HS-27A (cell line): ENCODE measurements around the gene BRICD5.

Experiments
- DNase-seq: peaks from one replicate; pipeline ENCODE4 v3.0.0-alpha.2; 2012; ENCODE audit warnings: low read depth, missing footprints

The BRICD5 gene

GRCh38 chr16:2199095-2199494, 11.6 kb downstream of the BRICD5 start:
- DNase-seq = no peak

GRCh38 chr16:2198283-2198682, 12.4 kb downstream of the BRICD5 start:
- no peak for DNase-seq

GRCh38 chr16:2197765-2198164, 12.9 kb downstream of the BRICD5 start:
- DNase-seq = no peak

GRCh38 chr16:2196981-2197511, 13.6 kb downstream of the BRICD5 start:
- no peak for DNase-seq

DNA sequence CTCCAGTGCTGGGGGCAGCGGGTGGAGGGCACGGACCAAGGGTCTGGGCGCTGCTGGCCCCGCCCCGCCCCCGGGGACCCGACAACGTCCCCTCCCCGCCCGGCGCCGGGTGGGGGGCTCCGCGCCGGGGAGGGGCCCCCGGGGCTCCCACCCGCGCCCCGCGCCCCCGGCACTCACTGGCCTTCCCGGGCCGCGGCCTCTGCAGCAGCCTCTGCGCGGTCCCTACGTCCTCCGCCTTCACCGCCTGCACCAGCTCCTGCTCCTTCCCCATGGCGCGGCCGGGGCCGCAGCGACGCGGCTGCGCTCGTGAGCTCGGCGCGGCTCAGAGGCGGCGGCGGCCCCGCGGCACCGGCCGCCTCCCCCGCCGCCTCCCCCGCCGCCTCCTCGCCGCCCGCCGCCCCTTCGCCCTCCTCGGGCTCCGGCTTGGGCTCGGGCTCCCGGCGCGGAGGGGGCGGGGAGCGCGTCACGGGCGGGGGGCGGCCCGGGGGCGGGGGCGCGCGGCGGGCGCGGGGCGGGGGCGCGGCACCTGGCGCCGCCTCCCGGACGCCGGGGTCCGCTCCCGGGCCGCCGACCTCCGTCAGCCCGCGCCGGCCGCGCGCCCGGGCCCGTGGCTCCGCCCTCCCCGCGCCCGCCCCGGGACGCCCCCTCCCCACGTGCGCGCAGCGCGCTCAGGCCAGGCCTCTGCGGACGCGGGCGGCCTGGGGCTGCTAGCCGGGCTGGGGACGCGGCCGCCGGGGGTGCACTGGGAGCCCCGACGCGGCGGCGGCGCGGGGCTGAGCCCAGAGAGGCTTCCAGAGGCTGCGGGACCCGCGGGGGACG, 14.3 kb downstream of the BRICD5 start, which contains the start of gene CASKIN1:
Gene CASKIN1, minus strand, starts transcription at position 444 of the 819 bp plus-strand sequence. Its CDS starts 173 bp downstream, at position 271.
- no peak for DNase-seq

GRCh38 chr16:2195322-2196161, 15.1 kb downstream of the BRICD5 start:
- DNase-seq = no peak

- no peak for DNase-seq
These were observed 15.8 kb downstream of the BRICD5 start for GRCh38 chr16:2194852-2195321.

- no peak for DNase-seq
These were observed 16.4 kb downstream of the BRICD5 start for GRCh38 chr16:2194166-2194834.

DNA sequence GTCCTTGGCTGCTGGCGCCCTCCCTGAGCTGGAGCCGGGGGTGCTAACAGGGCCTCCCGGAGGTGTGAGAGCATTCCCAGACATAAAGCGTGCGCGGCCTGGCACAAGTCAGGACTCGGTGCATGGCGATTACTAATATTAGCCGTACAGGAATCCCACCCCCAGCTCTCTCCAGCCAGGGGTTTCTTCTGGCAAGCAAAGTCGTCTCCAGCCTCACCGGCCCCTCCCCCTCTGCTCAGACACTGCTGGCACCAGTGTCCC, 19.3 kb downstream of the BRICD5 start:
- DNase-seq = no peak

DNA sequence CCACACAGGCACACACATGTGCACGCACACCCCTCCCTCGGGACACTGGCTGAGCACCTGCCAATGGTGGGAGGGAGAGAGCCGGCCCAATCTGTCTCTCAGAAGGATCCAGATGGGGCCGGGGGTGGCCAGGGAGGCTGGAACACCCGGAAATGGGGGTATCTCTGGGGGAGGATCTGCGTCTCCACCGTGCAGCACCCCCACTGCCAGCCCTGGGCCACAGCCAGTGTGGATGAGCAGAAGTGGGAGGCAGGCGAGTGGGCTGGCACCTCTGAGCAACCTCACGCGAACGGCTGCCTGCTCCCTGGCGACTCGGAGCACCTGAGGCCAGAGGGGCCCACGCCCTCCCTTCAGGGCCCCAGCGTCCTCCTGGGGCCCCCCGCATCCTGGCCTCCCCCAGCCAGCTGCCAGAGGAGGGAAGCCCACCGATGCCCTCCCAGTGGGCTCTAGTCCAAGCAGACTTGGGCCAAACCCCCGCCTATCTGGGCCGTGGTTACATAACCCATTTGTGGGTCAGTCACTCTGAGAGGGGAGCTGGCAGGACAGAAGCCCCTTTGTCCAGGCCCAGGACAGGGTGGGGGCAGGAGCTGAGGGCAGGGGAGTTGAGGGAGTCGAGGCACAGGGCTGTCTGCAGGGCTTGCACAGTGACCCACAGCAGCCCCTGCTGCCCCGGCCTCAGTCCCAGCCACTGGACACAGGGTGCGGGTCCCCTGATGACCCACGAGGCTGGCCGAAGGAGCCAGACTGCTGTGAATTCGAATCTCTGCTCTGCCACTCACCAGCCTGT, 19.8 kb downstream of the BRICD5 start:
- DNase-seq = no peak

DNA sequence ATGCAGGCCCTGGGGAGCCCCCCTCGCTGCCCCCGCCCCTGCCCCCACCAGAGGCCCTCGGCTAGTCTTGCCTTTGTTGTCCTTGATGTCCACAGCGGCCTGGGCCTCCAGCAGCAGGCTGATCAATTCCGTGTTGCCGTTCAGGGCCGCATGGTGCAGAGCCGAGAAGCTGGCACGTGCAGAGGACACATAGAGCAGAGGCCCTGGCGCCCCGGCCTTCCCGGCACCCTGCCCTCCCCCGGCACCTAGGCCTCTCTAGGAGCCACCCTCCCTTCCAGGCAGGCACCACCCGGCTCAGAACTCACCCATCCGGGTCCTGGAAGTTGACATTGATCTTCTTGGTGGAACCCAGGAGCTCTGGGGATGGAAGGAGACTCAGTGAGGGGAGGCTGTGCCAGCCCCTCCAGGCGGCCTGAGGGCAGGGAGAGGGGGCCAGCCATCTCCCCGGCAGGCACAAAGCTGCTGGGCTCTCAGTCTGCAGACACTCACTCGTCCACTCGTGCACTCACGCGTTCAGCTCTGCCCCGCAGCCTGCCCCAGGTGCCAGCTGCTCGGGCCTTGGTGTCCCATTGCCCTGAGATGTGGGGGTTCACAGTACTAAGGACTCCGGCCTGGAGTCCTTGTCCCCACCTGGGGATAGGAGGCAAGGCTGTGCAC, 20.5 kb downstream of the BRICD5 start:
- no peak for DNase-seq

GRCh38 chr16:2189252-2189893, 21.3 kb downstream of the BRICD5 start:
- DNase-seq = no peak

DNA sequence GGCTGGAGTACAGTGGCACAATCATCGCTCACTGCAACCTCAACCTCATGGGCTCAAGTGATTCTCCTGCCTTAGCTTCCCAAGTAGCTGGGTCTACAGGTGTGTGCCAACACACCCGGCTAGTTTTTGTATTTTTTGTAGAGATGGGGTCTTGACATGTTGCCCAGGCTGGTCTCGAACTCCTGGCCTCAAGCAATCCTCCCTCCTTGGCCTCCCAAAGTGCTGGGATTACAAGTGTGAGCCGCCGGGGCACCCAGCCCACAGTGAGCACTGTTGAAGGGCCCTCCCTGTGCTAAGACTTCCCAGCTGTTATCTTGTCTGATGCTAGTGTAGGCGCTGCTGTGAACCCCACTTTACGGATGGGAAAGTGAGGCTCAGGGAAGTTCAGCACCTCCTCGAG, 22.3 kb downstream of the BRICD5 start:
- no peak for DNase-seq

GRCh38 chr16:2187212-2187611, 23.5 kb downstream of the BRICD5 start:
- no peak for DNase-seq

GRCh38 chr16:2186505-2186904, 24.2 kb downstream of the BRICD5 start:
- DNase-seq = no peak

GRCh38 chr16:2186064-2186463, 24.6 kb downstream of the BRICD5 start:
- no peak for DNase-seq

GRCh38 chr16:2184962-2185361, 25.7 kb downstream of the BRICD5 start:
- no peak for DNase-seq

GRCh38 chr16:2184346-2184745, 26.3 kb downstream of the BRICD5 start:
- no peak for DNase-seq

DNA sequence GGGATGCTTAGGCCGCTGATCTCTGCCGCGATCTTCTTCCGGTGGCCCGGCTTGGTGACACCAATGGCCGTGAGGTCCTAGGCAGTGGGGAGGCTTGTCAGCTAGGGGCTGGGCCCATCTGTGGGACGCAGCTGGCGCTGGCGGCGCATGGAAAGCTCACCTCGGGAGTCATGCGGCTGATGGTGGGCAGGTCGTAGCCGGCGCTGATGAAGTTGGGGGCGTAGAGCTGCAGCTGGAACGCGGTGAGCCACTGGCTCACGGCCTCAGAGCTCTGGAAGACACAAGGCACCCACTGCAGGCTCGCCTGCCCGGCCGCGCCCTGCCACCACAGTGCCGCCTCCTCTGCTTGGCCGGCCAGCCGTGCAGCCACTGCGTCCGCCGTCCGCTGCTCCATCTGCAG, 27.0 kb downstream of the BRICD5 start:
- no peak for DNase-seq

DNA sequence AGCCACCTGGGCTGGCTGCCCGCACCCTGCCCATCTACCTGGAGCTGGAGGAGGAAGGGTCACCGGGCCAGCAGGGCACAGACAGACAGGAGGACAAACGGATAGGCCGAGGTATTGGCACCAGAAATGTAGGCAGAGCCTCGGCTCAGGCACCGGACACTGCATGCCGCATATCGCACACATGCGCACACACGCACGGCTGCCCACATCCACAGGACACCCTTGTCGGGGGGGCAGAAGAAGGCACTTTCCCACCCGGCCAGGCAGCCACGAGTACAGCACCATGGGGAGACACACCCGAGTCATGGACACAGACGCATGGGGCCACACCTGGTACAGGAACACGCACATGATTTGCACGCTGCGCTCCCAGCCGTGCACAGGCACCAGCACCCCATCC, 28.7 kb downstream of the BRICD5 start:
- no peak for DNase-seq
